RWPE1 (cell line): ENCODE data around the gene FAM118B.
"Not testable (repeated sequence)": the region's sequence is repeated elsewhere in the genome, so short reads cannot be mapped to it uniquely, and the experiment has no call there.

ENCODE experiments used
- CTCF ChIA-PET: fragments of 350-600 bp; sonication (Branson Sonifier 250); formaldehyde crosslinking; extraction: SDS; loops from one replicate; lab custom pipeline; 2021; lab: Yijun Ruan, JAX
- POLR2A ChIA-PET: fragments of 400-600 bp; formaldehyde crosslinking; extraction: SDS; loops from one replicate; lab custom pipeline; 2020; ENCODE audit warnings: antibody characterized with exemption; ENCODE audit not compliant: low non-redundant PET; lab: Yijun Ruan, JAX
- DNase-seq: peaks from one replicate; pipeline ENCODE4 v3.0.0; 2012; ENCODE audit warnings: low spot score
- H3K27ac ChIP-seq: fragments of 450-650 bp; 2 replicates; pipeline ENCODE4 v1.5.1; 2017
- TF ChIP-seq, protein P1 (sequence below): fragments of 450-650 bp; conservative IDR thresholded peaks from 2 replicates; pipeline ENCODE4 v1.5.1; 2017; ENCODE audit warnings: low read depth, mild to moderate bottlenecking

The FAM118B gene

DNA sequence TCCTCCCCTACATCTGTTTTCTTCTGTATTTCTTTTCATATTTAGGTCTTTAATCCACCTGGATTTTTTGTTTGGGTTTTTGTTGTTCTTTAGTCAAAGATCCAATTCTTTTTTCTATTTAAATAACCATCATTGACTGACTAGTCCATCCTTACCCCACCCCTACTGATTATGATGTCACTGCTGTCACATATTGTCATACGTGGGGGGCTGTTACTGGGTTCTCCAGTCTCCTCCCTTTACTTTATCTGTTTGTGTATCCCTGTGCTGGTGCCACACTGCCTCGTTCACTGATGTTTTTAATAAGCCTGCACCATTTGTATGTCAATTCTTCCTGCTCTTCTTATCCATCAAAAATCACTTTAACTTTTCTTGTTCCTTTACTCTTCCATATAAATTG, 85.4 kb downstream of the FAM118B start:
- H3K27ac ChIP-seq, result no peak overlapping the region
- DNase-seq, result no peak
- TF ChIP-seq, protein P1, sequence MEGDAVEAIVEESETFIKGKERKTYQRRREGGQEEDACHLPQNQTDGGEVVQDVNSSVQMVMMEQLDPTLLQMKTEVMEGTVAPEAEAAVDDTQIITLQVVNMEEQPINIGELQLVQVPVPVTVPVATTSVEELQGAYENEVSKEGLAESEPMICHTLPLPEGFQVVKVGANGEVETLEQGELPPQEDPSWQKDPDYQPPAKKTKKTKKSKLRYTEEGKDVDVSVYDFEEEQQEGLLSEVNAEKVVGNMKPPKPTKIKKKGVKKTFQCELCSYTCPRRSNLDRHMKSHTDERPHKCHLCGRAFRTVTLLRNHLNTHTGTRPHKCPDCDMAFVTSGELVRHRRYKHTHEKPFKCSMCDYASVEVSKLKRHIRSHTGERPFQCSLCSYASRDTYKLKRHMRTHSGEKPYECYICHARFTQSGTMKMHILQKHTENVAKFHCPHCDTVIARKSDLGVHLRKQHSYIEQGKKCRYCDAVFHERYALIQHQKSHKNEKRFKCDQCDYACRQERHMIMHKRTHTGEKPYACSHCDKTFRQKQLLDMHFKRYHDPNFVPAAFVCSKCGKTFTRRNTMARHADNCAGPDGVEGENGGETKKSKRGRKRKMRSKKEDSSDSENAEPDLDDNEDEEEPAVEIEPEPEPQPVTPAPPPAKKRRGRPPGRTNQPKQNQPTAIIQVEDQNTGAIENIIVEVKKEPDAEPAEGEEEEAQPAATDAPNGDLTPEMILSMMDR, result no peak
- POLR2A ChIA-PET, result no interaction called here
- CTCF ChIA-PET, result no interaction called here

DNA sequence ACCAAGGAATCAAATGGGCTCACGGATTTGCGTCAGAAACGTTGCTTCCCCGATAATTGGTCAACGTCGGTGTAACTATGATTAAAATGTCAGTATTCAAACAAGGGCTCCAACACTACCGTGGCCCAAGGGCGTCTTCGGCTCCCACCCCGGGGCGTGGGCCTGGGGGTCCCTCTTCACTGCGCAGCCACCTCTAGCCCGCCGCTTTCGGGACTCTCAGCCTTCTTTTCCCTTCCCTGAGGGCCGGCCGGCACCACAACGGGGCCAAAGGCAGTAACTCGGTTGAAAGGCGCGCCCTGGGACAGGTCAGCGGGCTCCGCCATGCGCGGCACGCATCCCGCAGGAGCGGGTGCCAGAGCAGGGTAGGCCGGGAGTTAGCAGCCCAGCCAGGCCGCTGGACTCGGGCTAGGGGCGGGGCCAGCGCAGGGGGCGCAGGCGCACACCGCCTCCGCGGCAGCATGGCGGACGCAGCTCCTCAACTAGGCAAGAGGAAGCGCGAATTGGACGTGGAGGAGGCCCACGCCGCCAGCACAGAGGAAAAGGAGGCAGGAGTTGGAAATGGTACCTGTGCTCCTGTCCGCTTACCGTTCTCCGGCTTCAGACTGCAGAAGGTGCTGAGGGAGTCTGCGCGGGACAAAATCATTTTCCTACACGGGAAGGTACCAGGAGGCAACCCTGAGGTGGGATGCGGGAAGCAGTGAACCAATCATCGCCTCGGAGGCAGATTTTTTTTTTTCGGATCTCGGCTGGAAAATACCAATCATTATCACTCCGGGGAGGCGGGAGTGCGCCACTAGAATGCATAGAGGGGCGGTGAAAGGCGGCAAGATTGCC, 92.3 kb downstream of the FAM118B start, which contains the start of gene DCPS:
DCPS (plus strand) TSS at position 438 of the 834 bp plus-strand sequence; CDS start at position 459, 21 bp downstream.
- ChIA-PET POLR2A (no interaction called here), CTCF (interaction anchor here (0.6 kb wide), 1 partner anchor 48 kb away, joined by 3 read pairs; no protein-coding TSS in a partner anchor)
- H3K27ac ChIP-seq, result peak within 1 kb of the TSS; percentile 90
- peak; percentile 94 for DNase-seq
- TF ChIP-seq, protein P1, result no peak

DNA sequence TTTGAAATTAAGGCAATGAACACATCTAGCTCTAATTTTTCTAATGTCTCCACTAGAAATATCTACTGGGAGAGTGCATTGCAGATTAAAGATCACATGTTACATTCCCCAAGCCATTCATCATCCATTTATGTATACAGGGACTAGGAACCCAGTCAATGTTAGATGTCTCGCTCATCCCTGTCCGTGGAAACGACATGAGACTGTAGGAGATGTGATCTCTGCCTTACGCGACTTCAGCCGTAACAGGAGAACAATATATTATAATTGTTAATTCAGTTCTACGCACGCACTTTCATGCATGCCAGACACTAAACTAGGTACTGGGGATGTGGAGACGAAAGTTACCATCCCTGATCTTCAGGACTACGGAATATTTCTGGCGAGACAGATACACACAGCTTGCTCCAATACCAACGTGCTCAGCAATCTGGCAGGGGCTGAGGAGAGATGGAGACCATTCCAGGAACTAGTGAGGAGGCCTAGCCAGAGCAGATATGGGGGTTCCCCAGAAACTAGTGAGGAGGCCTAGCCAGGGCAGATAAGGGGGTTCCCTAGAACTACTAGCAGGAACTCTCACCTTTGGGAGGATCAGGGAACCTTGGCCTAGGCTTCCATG, 93.0 kb downstream of the FAM118B start:
- H3K27ac ChIP-seq, result peak overlapping the region; percentile 90
- no peak for DNase-seq
- ChIA-PET POLR2A (no interaction called here), CTCF (interaction anchor here (0.6 kb wide), 1 partner anchor 49 kb away, joined by 3 read pairs; no protein-coding TSS in a partner anchor)
- TF ChIP-seq, protein P1, result no peak

DNA sequence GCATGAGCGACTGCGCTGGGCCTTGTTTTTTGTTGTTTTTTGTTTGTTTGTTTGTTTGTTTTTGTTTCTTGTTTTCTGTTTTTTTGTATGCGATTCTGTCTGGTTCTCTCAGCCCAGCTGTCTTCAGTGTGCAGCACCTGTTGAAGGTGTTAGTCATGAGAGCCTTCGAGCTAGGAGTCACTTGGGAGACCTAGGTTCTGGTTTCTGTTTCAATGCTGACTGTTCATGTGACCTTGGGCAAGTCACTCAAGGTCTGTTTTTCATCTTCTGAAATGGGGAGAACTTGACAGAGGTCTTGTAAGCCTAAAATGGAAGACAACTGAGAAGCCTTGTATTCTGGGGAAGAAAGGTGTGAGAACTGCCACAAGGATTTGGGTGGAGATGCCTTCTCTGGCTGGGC, 94.1 kb downstream of the FAM118B start:
- TF ChIP-seq, protein P1, result no peak
- peak overlapping the region; percentile 90; the same call in 1 of the 2 replicates for H3K27ac ChIP-seq
- no peak for DNase-seq
- ChIA-PET CTCF (interaction anchor here (0.6 to 0.7 kb wide), 2 partner anchors 9 to 175 kb away, joined by 3 read pairs; no protein-coding TSS in a partner anchor), POLR2A (interaction anchor here (0.6 kb wide), 1 partner anchor 36 kb away, joined by 4 read pairs; no protein-coding TSS in a partner anchor)

DNA sequence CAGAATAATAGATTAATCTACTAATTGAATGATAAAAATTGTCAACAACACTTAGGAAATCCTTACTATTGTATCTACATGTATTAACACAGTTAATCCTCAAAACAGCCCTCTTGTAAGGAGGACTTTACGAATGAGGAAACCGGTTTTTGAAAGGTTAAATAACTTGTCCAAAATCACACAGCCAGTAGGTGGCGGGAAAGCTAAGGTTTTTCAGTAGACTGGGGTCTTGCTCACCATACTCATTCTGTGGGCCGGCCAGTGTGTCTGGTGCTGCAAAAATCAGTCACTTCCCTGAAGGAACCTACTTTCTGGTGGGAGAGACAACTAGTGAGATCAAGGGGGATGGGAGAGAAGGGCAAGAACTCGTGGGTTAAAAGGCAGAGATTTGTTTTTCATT, 96.1 kb downstream of the FAM118B start:
- TF ChIP-seq, protein P1, result no peak
- ChIA-PET CTCF (interaction anchor here (0.6 to 1.0 kb wide), 4 partner anchors 30 to 722 kb away, joined by 3 to 6 read pairs (median 3); no protein-coding TSS in a partner anchor), POLR2A (no interaction called here)
- no peak overlapping the region for H3K27ac ChIP-seq
- no peak for DNase-seq

DNA sequence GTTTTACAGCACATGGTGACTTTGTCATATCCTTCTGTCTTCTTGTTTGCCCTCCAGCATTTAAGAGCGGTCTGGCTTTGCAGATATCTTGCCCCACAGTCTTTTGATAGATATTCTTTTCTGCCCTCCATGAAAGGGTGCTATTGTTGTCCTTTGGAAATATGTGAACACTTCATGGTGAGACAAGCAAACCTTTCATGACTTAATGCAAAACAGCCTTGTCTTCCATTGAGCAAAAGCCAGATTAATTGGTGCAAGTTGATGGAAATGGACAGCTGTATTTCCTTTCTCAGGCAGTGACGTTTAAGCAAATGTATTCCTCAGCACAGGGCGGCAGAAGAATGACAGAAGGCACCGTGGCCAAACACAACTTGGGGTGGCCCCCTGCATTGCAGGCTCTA, 96.7 kb downstream of the FAM118B start:
- no peak for DNase-seq
- TF ChIP-seq, protein P1, result no peak
- ChIA-PET CTCF (interaction anchor here (0.6 to 1.0 kb wide), 3 partner anchors 172 to 723 kb away, joined by 3 read pairs; no protein-coding TSS in a partner anchor), POLR2A (no interaction called here)
- H3K27ac ChIP-seq, result no peak overlapping the region

DNA sequence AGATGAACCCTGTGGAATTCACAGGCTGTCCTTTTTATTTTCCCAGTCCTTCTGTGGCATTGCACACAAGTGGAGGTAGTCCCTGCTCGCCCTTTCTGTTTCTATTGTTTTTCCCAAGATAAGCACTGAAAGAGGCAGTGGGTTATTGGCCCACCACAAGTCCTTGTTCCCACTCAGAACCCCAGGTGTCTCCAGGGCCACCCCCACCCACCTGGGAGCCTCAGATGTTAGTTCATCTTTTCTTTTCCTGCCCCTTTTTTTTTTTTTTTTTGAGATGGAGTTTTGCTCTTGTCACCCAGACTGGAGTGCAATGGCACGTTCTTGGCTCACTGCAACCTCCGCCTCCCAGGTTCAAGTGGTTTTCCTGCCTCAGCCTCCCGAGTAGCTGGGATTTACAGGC, 97.2 kb downstream of the FAM118B start:
- CTCF ChIA-PET, result interaction anchor here (3.0 kb wide), 1 partner anchor 171 kb away, joined by 48 read pairs; no protein-coding TSS in a partner anchor
- POLR2A ChIA-PET, H3K27ac ChIP-seq, DNase-seq: not testable (repeated sequence)
